ENCODE data around the gene TMEM213.

The TMEM213 gene

GRCh38 chr7:138843632-138844580 is 46.1 kb downstream of the TMEM213 start:
- no peak for TF ChIP-seq CTCF (IDR thresholded peaks at IDR 0.05; ENCODE audit: insufficient read depth, low read depth, low read length, missing control alignments)
- DNase-seq (ENCODE audit: low read depth), result no peak
- H3K4me3 ChIP-seq (ENCODE audit: low read length), result no peak overlapping the region

DNA sequence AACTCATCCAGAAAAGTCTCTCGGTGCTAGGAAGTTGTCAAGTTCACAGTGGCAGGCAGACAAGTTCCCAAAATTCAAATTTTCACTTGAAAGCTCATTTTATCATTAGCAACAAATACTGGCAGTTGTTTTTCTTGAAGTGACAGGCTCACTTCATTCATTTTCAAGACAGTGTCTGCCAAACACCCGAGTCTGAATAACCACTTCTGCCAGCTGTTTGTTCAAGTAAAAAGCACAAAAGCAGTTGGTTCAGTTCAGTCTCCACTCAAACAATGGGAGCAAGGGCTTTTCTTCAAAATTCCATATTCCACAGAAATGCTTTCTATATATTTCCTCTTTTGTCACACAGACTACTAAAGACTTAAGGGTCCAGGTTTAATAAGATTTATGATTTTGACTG is 47.9 kb downstream of the TMEM213 start:
- no peak overlapping the region for H3K4me3 ChIP-seq (ENCODE audit: low read length)
- no peak for DNase-seq (ENCODE audit: low read depth)
- no peak for TF ChIP-seq CTCF (IDR thresholded peaks at IDR 0.05; ENCODE audit: insufficient read depth, low read depth, low read length, missing control alignments)

DNA sequence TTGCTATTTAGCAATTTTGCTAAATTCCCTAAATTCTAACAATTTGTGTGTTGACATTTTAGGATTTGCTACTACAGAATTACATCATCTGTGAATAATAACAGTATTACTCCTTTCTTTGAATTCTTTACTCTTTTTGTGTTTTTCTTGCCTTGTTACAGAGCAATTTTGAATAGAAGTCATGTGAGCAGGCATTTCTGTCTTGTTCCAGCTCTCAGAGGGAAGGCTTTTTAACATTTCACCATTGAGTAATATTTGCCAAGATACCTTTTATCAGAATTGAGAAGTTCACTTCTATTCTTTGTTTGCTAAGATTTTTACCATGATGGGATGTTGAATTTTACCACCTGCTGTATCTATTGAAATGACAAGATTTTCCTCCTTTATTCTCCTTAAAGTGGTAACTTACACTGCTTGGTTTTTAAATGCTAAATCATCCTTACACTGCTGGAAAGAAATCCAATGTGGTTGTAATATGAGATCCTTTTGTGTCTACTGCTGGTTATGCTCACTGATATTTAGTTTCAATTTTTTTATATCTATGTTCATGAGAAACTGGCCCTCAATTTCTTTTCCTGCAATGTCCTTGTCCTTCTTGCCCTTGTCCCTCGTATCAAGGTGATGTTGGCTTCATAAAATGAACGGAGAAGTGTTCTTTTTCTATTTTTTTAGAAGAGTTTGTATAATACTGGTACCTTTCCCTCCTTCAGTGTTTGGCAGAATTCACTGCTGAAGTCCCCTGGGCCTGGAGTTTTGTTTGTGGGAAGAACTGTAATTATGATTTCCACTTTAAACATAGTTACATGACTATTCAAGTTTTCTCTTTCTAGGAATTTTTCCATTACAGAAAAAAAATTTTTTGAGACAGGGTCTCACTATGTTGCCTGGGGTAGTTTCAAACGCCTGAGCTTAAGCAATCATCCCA is 50.5 kb downstream of the TMEM213 start:
- no peak for TF ChIP-seq CTCF (IDR thresholded peaks at IDR 0.05; ENCODE audit: insufficient read depth, low read depth, low read length, missing control alignments)
- no peak overlapping the region for H3K4me3 ChIP-seq (ENCODE audit: low read length)
- no peak for DNase-seq (ENCODE audit: low read depth)

GRCh38 chr7:138849701-138850100 is 51.9 kb downstream of the TMEM213 start:
- no peak overlapping the region for H3K4me3 ChIP-seq (ENCODE audit: low read length)
- DNase-seq (ENCODE audit: low read depth), result no peak
- TF ChIP-seq CTCF (IDR thresholded peaks at IDR 0.05; ENCODE audit: insufficient read depth, low read depth, low read length, missing control alignments), result no peak

DNA sequence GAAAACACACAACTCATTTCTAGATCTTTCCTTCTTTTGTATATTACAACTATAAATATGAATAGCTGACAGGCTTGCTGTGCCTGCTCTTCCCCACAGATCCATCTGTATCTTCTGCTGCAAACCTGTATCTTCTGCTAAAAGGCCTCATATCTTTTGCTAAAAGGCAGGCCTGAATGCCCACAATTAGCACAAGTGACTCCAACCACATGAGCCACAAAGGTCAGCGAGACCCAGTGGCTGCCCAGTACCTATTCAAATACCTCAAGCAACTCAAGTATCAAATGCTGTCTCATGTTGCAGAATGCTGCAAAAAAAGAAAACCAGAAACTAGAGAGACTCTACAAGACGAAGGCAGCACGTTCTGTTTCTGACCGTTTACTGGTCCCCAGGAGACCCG is 54.7 kb downstream of the TMEM213 start:
- TF ChIP-seq CTCF (IDR thresholded peaks at IDR 0.05; ENCODE audit: insufficient read depth, low read depth, low read length, missing control alignments), result no peak
- no peak overlapping the region for H3K4me3 ChIP-seq (ENCODE audit: low read length)
- DNase-seq (ENCODE audit: low read depth), result no peak

DNA sequence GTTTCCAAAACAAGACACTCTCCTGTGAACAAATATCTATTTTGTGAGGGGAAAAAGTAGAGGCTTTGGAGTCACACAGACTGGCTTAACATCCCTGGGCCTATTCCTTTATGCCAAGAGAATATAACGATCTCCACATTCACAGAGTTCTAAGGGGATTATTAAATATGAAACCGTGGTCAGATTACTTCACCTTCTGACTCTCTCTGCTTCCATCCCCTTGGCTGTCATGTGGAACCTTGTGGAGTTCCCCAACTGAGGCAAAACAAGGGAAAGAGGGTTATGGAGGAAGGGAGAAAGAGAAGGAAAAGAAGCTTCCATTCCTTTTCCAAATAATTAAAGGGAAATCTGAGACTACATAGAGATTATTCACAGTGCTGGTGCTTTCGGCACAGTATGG is 55.7 kb downstream of the TMEM213 start:
- no peak for TF ChIP-seq CTCF (IDR thresholded peaks at IDR 0.05; ENCODE audit: insufficient read depth, low read depth, low read length, missing control alignments)
- no peak for DNase-seq (ENCODE audit: low read depth)
- no peak overlapping the region for H3K4me3 ChIP-seq (ENCODE audit: low read length)
